HepG2 (cell line): ENCODE measurements around the gene CCDC30. TPM values are rescaled to one million over a fixed set of nuclear protein-coding genes. Genes with fewer than 3 reads are reported as not detected.

Experiments
- GABPA ChIP-seq, 2 experiments: IDR thresholded peaks; 2 replicates each; pipeline ENCODE4 v1.6.1; 2011 to 2016; ENCODE audit warnings: low read depth in 2 of 2, low read length in 1 of 2, missing biosample characterization in 1 of 2, missing genetic modification characterization in 1 of 2
- IRF2 ChIP-seq: IDR thresholded peaks from 2 replicates; pipeline ENCODE4 v1.6.1; 2018; ENCODE audit warnings: missing genetic modification reagents, missing compliant biosample characterization
- KDM3A ChIP-seq: IDR thresholded peaks from 2 replicates; pipeline ENCODE4 v1.6.1; 2018; ENCODE audit warnings: low read depth, missing compliant biosample characterization
- KDM5A ChIP-seq: fragments of 200-600 bp; sonication (generic); IDR thresholded peaks from 2 replicates; pipeline ENCODE4 v1.7.0; 2018; ENCODE audit warnings: antibody characterized with exemption, mild to moderate bottlenecking, low read length, borderline replicate concordance
- MATR3 ChIP-seq: sonication (generic); formaldehyde crosslinking; IDR thresholded peaks from 2 replicates; pipeline ENCODE4 v1.4.0; 2020; ENCODE audit warnings: missing genetic modification reagents
- MED8 ChIP-seq: sonication (generic); formaldehyde crosslinking; IDR thresholded peaks from 2 replicates; pipeline ENCODE4 v1.8.1; 2023; ENCODE audit warnings: mild to moderate bottlenecking, missing genetic modification reagents; ENCODE audit not compliant: insufficient replicate concordance
- PPARG ChIP-seq: conservative IDR thresholded peaks from 2 replicates; pipeline ENCODE4 v1.6.1; 2016; ENCODE audit warnings: missing biosample characterization, missing genetic modification reagents
- RBFOX2 ChIP-seq: fragments of 200-400 bp; formaldehyde crosslinking; IDR thresholded peaks from 2 replicates; pipeline ENCODE4 v1.6.1; 2017; ENCODE audit warnings: low read depth, mild to moderate bottlenecking, low read length
- STAT5B ChIP-seq: sonication (generic); formaldehyde crosslinking; IDR thresholded peaks from 2 replicates; pipeline ENCODE4 v1.4.0; 2020; ENCODE audit warnings: missing genetic modification reagents
- ZBTB1 ChIP-seq: sonication (generic); formaldehyde crosslinking; IDR thresholded peaks from 2 replicates; pipeline ENCODE4 v1.4.0; 2020; ENCODE audit warnings: missing genetic modification reagents, borderline replicate concordance
- ZKSCAN8 ChIP-seq: IDR thresholded peaks from 2 replicates; pipeline ENCODE4 v1.6.1; 2016; ENCODE audit warnings: borderline replicate concordance, missing genetic modification reagents, missing compliant biosample characterization
- ZNF773 ChIP-seq: sonication (generic); formaldehyde crosslinking; IDR thresholded peaks from 2 replicates; pipeline ENCODE4 v1.4.0; 2020; ENCODE audit warnings: missing genetic modification reagents, borderline replicate concordance
- polyA plus RNA-seq, 8 experiments: library from polyadenylated mRNA; depleted of rRNA in 3 of 8; stranded (reverse) in 7 of 8; unstranded in 1 of 8; fragments of >200 nt; fragmentation: Illumina TruSeq in 4 of 8; extraction: Trizol in 4 of 8; gene quantifications; 2 replicates each; pipeline versions ENCODE4 v1.2.1 to v1.2.3, GENCODE V29; 2011 to 2016; ENCODE audit warnings: low read depth in 4 of 8, missing spikeins in 1 of 8, mixed read lengths in 1 of 8; ENCODE audit not compliant: insufficient read depth in 1 of 8
- total RNA-seq, 5 experiments: library from RNA; depleted of rRNA; stranded (reverse); fragments of >200 nt; fragmentation: Illumina TruSeq; extraction: Trizol; gene quantifications; 2 replicates each; pipeline ENCODE4 v1.2.3, GENCODE V29; 2016; ENCODE audit warnings: low read depth in 1 of 5
- TF ChIP-seq, protein P1 (sequence below): sonication (generic); formaldehyde crosslinking; IDR thresholded peaks from 2 replicates; pipeline ENCODE4 v1.5.1; 2020; ENCODE audit warnings: mild to moderate bottlenecking, missing genetic modification reagents
- TF ChIP-seq, protein P2 (sequence below): sonication (generic); formaldehyde crosslinking; IDR thresholded peaks from 2 replicates; pipeline ENCODE4 v1.8.0; 2022; ENCODE audit warnings: mild to moderate bottlenecking, missing genetic modification reagents, borderline replicate concordance
- TF ChIP-seq, protein P3 (sequence below): sonication (generic); formaldehyde crosslinking; IDR thresholded peaks from 2 replicates; pipeline ENCODE4 v1.4.0; 2020; ENCODE audit warnings: missing genetic modification reagents
- TF ChIP-seq, protein P4 (sequence below): sonication (generic); formaldehyde crosslinking; IDR thresholded peaks from 2 replicates; pipeline ENCODE4 v1.4.0; 2020; ENCODE audit warnings: missing genetic modification reagents
- TF ChIP-seq, protein P5 (sequence below): sonication (generic); formaldehyde crosslinking; IDR thresholded peaks from 2 replicates; pipeline ENCODE4 v1.4.0; 2020; ENCODE audit warnings: missing genetic modification reagents, borderline replicate concordance
- TF ChIP-seq, protein P6 (sequence below): IDR thresholded peaks from 2 replicates; pipeline ENCODE4 v1.6.1; 2016

CCDC30 gene
- total and polyA plus RNA-seq, 2 of the 13 experiments (the other 11 are each of a cell fraction or from before 2014, with no cell fraction given), result 0.25 to 0.77 TPM

DNA sequence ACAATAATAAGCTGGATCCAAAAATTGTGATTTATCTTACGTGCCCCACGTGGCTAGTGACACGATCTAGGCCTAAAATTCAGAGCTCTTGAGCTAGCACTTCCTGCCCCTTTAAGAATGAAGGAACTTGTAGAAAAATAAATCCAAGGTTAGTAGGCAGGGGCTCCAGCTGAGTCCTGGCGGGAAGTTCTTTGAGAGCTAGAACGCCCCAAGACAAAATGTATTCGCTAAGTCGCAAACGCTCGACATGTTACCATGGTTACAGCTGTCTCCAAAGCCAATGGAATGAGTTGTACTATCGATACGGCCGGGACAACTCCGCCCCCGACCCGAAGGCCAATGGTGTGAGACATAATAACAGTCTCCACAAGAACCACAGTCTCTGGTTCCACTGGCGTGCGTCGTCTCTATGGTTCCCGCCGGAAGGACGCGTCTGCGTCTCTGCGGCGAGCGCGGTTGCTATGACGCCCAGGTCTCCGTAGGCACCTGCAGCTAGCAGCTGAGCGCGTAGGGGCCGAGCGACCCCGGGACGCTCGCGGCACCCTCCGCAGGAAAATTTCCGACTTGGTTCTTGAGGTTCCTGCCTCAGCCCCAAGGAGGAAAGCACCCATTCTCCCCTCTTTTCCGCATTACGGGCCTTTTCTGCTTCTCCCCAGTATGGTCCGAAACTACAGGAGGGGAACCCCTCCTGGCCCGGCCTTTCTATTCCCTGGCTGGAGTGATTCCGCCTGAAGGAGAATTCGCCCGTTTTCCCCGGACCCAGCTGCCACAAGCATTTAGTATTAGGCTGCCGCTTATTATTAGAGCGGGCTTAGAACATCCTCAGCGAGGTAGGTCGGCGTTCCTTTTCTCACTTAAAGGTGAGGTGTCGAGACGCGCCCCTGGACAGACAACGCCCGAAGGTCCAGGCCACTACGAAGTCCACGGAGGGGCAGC, at the start of gene CCDC30 (continued):
- TF ChIP-seq, protein P1, sequence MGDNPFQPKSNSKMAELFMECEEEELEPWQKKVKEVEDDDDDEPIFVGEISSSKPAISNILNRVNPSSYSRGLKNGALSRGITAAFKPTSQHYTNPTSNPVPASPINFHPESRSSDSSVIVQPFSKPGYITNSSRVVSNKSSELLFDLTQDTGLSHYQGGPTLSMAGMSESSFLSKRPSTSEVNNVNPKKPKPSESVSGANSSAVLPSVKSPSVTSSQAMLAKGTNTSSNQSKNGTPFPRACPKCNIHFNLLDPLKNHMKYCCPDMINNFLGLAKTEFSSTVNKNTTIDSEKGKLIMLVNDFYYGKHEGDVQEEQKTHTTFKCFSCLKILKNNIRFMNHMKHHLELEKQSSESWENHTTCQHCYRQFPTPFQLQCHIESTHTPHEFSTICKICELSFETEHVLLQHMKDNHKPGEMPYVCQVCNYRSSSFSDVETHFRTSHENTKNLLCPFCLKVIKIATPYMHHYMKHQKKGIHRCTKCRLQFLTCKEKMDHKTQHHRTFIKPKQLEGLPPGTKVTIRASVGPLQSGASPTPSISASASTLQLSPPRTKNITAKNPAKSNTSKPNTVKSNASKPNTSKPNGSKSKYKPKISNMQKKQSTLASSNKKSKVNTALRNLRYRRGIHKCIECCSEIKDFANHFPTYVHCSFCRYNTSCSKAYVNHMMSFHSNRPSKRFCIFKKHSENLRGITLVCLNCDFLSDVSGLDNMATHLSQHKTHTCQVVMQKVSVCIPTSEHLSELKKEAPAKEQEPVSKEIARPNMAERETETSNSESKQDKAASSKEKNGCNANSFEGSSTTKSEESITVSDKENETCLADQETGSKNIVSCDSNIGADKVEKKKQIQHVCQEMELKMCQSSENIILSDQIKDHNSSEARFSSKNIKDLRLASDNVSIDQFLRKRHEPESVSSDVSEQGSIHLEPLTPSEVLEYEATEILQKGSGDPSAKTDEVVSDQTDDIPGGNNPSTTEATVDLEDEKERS (CRISPR knock-in tag), result 0 out of 2 replicates have a peak, but pooled peaks have one; percentile 40
- peak; percentile 44 for TF ChIP-seq GABPA (IDR thresholded peaks at IDR 0.05; ENCODE audit: low read depth, low read length)
- TF ChIP-seq GABPA (CRISPR knock-in tag; IDR thresholded peaks at IDR 0.05; ENCODE audit: low read depth), result peak; percentile 87
- no peak for TF ChIP-seq MATR3 (CRISPR knock-in tag)
- TF ChIP-seq, protein P2, sequence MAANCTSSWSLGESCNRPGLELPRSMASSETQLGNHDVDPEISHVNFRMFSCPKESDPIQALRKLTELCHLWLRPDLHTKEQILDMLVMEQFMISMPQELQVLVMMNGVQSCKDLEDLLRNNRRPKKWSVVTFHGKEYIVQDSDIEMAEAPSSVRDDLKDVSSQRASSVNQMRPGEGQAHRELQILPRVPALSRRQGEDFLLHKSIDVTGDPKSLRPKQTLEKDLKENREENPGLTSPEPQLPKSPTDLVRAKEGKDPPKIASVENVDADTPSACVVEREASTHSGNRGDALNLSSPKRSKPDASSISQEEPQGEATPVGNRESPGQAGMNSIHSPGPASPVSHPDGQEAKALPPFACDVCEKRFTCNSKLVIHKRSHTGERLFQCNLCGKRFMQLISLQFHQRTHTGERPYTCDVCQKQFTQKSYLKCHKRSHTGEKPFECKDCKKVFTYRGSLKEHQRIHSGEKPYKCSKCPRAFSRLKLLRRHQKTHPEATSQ (CRISPR knock-in tag), result no peak
- TF ChIP-seq ZKSCAN8, result no peak
- TF ChIP-seq ZNF773 (CRISPR knock-in tag), result no peak
- TF ChIP-seq KDM5A, result peak; percentile 56; the same call in 1 of the 2 replicates
- TF ChIP-seq, protein P3, sequence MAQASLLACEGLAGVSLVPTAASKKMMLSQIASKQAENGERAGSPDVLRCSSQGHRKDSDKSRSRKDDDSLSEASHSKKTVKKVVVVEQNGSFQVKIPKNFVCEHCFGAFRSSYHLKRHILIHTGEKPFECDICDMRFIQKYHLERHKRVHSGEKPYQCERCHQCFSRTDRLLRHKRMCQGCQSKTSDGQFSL (CRISPR knock-in tag), result no peak
- TF ChIP-seq RBFOX2, result peak; percentile 48; the same call in 1 of the 2 replicates
- peak; percentile 30; the same call in 1 of the 2 replicates for TF ChIP-seq IRF2 (CRISPR knock-in tag)
- TF ChIP-seq, protein P4, sequence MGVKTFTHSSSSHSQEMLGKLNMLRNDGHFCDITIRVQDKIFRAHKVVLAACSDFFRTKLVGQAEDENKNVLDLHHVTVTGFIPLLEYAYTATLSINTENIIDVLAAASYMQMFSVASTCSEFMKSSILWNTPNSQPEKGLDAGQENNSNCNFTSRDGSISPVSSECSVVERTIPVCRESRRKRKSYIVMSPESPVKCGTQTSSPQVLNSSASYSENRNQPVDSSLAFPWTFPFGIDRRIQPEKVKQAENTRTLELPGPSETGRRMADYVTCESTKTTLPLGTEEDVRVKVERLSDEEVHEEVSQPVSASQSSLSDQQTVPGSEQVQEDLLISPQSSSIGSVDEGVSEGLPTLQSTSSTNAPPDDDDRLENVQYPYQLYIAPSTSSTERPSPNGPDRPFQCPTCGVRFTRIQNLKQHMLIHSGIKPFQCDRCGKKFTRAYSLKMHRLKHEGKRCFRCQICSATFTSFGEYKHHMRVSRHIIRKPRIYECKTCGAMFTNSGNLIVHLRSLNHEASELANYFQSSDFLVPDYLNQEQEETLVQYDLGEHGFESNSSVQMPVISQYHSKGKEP (CRISPR knock-in tag), result no peak
- no peak for TF ChIP-seq ZBTB1 (CRISPR knock-in tag)
- TF ChIP-seq PPARG (CRISPR knock-in tag), result peak; percentile 34; the same call in 1 of the 2 replicates
- no peak for TF ChIP-seq KDM3A (CRISPR knock-in tag)
- no peak for TF ChIP-seq MED8 (CRISPR knock-in tag)
- no peak for TF ChIP-seq STAT5B (CRISPR knock-in tag)
- TF ChIP-seq, protein P5, sequence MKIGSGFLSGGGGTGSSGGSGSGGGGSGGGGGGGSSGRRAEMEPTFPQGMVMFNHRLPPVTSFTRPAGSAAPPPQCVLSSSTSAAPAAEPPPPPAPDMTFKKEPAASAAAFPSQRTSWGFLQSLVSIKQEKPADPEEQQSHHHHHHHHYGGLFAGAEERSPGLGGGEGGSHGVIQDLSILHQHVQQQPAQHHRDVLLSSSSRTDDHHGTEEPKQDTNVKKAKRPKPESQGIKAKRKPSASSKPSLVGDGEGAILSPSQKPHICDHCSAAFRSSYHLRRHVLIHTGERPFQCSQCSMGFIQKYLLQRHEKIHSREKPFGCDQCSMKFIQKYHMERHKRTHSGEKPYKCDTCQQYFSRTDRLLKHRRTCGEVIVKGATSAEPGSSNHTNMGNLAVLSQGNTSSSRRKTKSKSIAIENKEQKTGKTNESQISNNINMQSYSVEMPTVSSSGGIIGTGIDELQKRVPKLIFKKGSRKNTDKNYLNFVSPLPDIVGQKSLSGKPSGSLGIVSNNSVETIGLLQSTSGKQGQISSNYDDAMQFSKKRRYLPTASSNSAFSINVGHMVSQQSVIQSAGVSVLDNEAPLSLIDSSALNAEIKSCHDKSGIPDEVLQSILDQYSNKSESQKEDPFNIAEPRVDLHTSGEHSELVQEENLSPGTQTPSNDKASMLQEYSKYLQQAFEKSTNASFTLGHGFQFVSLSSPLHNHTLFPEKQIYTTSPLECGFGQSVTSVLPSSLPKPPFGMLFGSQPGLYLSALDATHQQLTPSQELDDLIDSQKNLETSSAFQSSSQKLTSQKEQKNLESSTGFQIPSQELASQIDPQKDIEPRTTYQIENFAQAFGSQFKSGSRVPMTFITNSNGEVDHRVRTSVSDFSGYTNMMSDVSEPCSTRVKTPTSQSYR, result no peak
- TF ChIP-seq, protein P6, sequence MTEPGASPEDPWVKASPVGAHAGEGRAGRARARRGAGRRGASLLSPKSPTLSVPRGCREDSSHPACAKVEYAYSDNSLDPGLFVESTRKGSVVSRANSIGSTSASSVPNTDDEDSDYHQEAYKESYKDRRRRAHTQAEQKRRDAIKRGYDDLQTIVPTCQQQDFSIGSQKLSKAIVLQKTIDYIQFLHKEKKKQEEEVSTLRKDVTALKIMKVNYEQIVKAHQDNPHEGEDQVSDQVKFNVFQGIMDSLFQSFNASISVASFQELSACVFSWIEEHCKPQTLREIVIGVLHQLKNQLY (CRISPR knock-in tag), result no peak
